Spleen (tissue), 11 donors: Measurements from ENCODE around the gene ADAD2. TPM values are rescaled to one million over a fixed set of nuclear protein-coding genes. Genes with fewer than 3 reads are reported as not detected.

Experiments
- DNase-seq: peaks from one replicate; pipeline ENCODE4 v3.0.0-alpha.2; 2020
- H3K27ac ChIP-seq, 8 donors: fragments of 200-600 bp; sonication (generic) in 7 of 8; 1 replicate in 4 of 8; 2 replicates in 4 of 8; pipeline versions ENCODE4 v1.5.0 to v1.8.0; 2016 to 2021; ENCODE audit warnings: inconsistent platforms in 4 of 8, mild to moderate bottlenecking in 4 of 8, moderate library complexity in 1 of 8
- H3K27me3 ChIP-seq, 7 donors: fragments of 200-600 bp; sonication (generic) in 6 of 7; replicated peaks in 1 of 7; 1 replicate in 4 of 7; 2 replicates in 3 of 7; pipeline versions ENCODE4 v1.5.0 to v1.8.0; 2016 to 2021; ENCODE audit warnings: inconsistent platforms in 3 of 7, mild to moderate bottlenecking in 1 of 7
- H3K36me3 ChIP-seq, 6 donors: fragments of 200-600 bp; sonication (generic) in 5 of 6; 1 replicate in 4 of 6; 2 replicates in 2 of 6; pipeline versions ENCODE4 v1.5.0 to v1.8.0; 2016 to 2021; ENCODE audit warnings: inconsistent platforms in 2 of 6
- H3K4me1 ChIP-seq, 6 donors: fragments of 200-600 bp; sonication (generic) in 5 of 6; 1 replicate in 3 of 6; 2 replicates in 3 of 6; pipeline versions ENCODE4 v1.5.0 to v1.8.0; 2016 to 2021; ENCODE audit warnings: inconsistent platforms in 3 of 6
- H3K4me3 ChIP-seq, 8 donors: fragments of 200-600 bp; sonication (generic) in 7 of 8; 1 replicate in 4 of 8; 2 replicates in 4 of 8; pipeline versions ENCODE4 v1.5.0 to v1.8.0; 2016 to 2021; ENCODE audit warnings: inconsistent platforms in 4 of 8, mild to moderate bottlenecking in 4 of 8, moderate library complexity in 2 of 8
- H3K9me3 ChIP-seq, 8 donors: fragments of 200-600 bp; sonication (generic) in 7 of 8; 1 replicate in 4 of 8; 2 replicates in 4 of 8; pipeline versions ENCODE4 v1.5.0 to v1.8.0; 2016 to 2021; ENCODE audit warnings: inconsistent platforms in 4 of 8
- POLR2A ChIP-seq, 3 donors: fragments of 450-650 bp; IDR thresholded peaks; one replicate each; pipeline ENCODE4 v1.5.1; 2017; ENCODE audit warnings: antibody characterized with exemption in 3 of 3, mild to moderate bottlenecking in 1 of 3
- POLR2AphosphoS5 ChIP-seq, 3 donors: sonication (generic); formaldehyde crosslinking; IDR thresholded peaks; one replicate each; pipeline ENCODE4 v1.5.1; 2017; ENCODE audit warnings: antibody characterized with exemption in 3 of 3
- WGBS, 5 donors: extraction: QIAGEN DNeasy Blood & Tissue Kit in 3 of 5; methylation state at CpG; one replicate each; pipeline versions ENCODE4 v1.1.5 to v1.1.7; 2013 to 2018; 5-methylcytosine and 5-hydroxymethylcytosine counted together
- intact Hi-C: fragments of 100-400 bp; cut with DNase I; formaldehyde crosslinking; loops from one replicate; pipeline ENCODE4 v1.15.0; 2023; ENCODE audit warnings: low total_unique reads
- polyA plus RNA-seq, 3 donors: library from polyadenylated mRNA; stranded (reverse); fragments of 200-250 nt; gene quantifications; one replicate each; pipeline ENCODE4 v1.2.1, GENCODE V29; 2013
- total RNA-seq, 7 donors: library from RNA; depleted of rRNA in 3 of 7; stranded (reverse); fragments of >200 nt in 3 of 7; fragmentation: NEBNext Ultra II Directional in 4 of 7; extraction: Animal tissue kit (Norgen Biotek cat#: 25700) in 4 of 7; gene quantifications; one replicate each; pipeline versions ENCODE4 v1.1.0 to v1.2.1, GENCODE V29; 2016 to 2021
- TF ChIP-seq, protein P1 (sequence below), 11 experiments: fragments of 200-600 bp in 7 of 11; fragments of 450-650 bp in 4 of 11; sonication (generic) in 4 of 11; IDR thresholded peaks in 8 of 11; conservative IDR thresholded peaks in 3 of 11; 1 replicate in 7 of 11; 2 replicates in 4 of 11; pipeline versions ENCODE4 v1.4.0 to v1.8.0; 2016 to 2021; ENCODE audit warnings: antibody characterized with exemption in 11 of 11, inconsistent platforms in 4 of 11, mild to moderate bottlenecking in 1 of 11
- donor health status: healthy with polysubstance abuse.
- donor health status: DM: no; HTN: no; CAD: no; lungs with moderate emphysema.
- donor health status: DM: no; HTN: no; CAD: no.
- donor health status: Bipolar disorder and iron deficiency.
- donor health status: healthy.
- donor health status: DM: no; HTN: no; CAD: no.
- donor health status: DM: yes; HTN: yes; CAD: no.

ADAD2 gene
- total and polyA plus RNA-seq, 10 donors: 2.5 to 86.5 (median 7.0) TPM

DNA sequence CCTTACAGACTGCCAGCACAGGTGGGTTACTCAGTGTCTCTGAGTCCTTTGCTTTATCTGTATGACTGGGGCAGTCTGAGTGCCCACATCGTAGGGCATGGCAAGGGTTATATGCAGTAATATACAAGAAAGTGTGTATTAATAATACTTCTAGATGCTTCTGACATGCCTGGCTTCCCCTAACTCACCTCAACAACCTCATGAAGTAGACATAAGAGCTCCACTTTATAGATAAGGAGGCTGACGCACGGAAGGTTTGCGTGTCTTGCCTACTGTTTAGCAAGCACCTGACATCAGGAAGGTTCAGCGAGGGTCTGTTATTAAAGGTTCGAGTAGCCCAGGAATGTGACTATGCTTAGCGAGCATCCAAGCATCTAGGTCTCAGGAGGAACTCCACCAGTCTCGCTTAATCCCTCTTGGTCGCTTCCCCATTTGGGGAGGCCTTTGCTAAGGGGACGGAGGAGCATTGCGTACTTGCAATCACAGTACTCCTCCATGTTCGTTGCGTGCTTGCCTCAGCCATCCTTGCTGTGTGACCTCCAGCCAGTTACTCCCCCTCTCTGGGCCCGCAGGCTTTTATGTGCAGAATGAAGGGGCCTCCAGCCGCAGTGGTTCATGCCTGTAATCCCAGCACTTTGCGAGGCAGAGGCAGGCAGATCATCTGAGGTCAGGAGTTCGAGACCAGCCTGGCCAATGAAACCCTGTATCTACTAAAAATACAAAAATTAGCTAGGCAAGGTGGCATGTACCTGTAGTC is 47.2 kb downstream of the ADAD2 start:
- no peaks in the 10 kb centered on the region for H3K9me3 ChIP-seq
- no peak overlapping the region for H3K27ac ChIP-seq
- peaks cover 0 to 14% (median 6%) of the 10 kb centered on the region in 6 donors for H3K4me1 ChIP-seq
- WGBS, 5 donors: 84 to 90% (median 87%) methylated on average over 17 of the region's 17 CpGs
- TF ChIP-seq POLR2A (IDR thresholded peaks at IDR 0.05) (no peak), POLR2AphosphoS5 (IDR thresholded peaks at IDR 0.05) (no peak)
- TF ChIP-seq, protein P1, sequence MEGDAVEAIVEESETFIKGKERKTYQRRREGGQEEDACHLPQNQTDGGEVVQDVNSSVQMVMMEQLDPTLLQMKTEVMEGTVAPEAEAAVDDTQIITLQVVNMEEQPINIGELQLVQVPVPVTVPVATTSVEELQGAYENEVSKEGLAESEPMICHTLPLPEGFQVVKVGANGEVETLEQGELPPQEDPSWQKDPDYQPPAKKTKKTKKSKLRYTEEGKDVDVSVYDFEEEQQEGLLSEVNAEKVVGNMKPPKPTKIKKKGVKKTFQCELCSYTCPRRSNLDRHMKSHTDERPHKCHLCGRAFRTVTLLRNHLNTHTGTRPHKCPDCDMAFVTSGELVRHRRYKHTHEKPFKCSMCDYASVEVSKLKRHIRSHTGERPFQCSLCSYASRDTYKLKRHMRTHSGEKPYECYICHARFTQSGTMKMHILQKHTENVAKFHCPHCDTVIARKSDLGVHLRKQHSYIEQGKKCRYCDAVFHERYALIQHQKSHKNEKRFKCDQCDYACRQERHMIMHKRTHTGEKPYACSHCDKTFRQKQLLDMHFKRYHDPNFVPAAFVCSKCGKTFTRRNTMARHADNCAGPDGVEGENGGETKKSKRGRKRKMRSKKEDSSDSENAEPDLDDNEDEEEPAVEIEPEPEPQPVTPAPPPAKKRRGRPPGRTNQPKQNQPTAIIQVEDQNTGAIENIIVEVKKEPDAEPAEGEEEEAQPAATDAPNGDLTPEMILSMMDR (IDR thresholded peaks at IDR 0.05 in 8 of 11, conservative IDR thresholded peaks at IDR 0.05 in 3 of 11): no peak
- no peaks in the 10 kb centered on the region for H3K36me3 ChIP-seq
- DNase-seq: no peak
- H3K27me3 ChIP-seq: peaks cover 0 to 68% (median 0%) of the 10 kb centered on the region in 7 donors
- intact Hi-C loops: no loop called here
- no peak overlapping the region for H3K4me3 ChIP-seq

DNA sequence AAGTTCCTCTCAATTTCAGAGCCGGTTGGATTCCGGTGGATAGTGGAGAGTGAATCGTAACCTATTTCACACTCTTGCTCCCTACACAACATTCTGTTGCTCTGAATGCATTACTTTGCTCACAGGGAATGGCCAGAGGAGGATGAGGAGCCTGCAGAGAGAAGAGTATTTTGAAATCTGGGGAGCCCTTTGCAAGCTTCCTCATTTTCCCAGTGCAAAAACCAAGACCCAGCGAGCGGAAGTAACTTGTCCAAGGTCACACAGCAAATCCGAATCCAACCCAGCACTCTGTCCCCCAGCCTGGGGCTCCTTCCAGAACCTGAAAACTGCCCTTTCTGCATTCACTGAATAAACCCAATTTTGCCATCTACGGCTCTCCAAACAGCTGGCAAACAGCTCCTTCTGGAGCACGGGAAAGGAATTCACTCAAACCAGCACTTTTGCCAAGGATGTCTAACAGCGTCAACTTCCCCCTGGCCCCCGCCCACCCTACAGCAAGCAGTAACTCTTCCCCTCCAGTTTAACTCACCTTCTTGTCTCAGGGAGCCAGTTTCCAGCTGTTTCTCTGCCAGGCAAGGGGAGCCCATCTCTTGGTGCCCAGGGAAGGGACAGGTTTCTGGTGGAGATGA is 48.3 kb downstream of the ADAD2 start:
- Histone ChIP-seq H3K36me3 (no peaks in the 10 kb centered on the region), H3K4me3 (no peak overlapping the region), H3K27me3 (peaks cover 0 to 62% (median 0%) of the 10 kb centered on the region in 7 donors), H3K9me3 (no peaks in the 10 kb centered on the region), H3K4me1 (peaks cover 0 to 14% (median 6%) of the 10 kb centered on the region in 6 donors), H3K27ac (no peak overlapping the region)
- no peak for DNase-seq
- 30 to 39% (median 34%) methylated on average over 10 of the region's 10 CpGs for WGBS, 5 donors
- TF ChIP-seq, protein P1 (IDR thresholded peaks at IDR 0.05 in 8 of 11, conservative IDR thresholded peaks at IDR 0.05 in 3 of 11): no peak
- TF ChIP-seq POLR2AphosphoS5 (IDR thresholded peaks at IDR 0.05): no peak
- TF ChIP-seq POLR2A (IDR thresholded peaks at IDR 0.05): no peak
- intact Hi-C loops: no loop called here

DNA sequence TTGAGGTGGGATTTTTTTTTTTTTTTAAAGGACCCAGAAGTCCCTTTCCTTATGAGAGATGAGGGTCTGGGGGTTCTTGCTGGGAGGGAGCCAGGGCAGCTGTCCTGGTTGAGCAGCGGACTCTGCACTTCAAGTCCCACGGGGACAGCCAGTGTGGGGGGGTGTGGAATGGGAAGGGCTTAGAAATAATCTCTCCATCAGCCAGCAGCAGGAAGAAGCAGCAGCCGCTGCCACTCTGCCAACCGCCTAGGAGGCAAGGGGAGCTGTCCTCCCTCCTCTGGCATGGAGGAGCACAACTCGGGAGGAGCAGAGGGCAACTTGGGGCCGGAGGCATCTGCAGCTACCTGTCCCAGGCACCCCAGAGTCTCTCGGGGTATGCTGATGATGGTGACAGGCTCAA is 49.0 kb downstream of the ADAD2 start, which contains the start of gene KCNG4:
TSS of gene KCNG4 (minus strand) at position 104 of the 400 bp plus-strand sequence. CDS start 2,527 bp downstream, outside the sequence.
- H3K4me1 ChIP-seq: peaks cover 0 to 14% (median 6%) of the 10 kb centered on the region in 6 donors
- no peak within 1 kb of the TSS for H3K27ac ChIP-seq
- H3K4me3 ChIP-seq: no peak within 1 kb of the TSS
- WGBS, 5 donors: 26 to 45% (median 33%) methylated on average over 7 of the region's 7 CpGs
- peaks cover 0 to 62% (median 0%) of the 10 kb centered on the region in 7 donors for H3K27me3 ChIP-seq
- peaks cover 0 to 6% (median 1%) of the 10 kb centered on the region in 8 donors for H3K9me3 ChIP-seq
- no peak for TF ChIP-seq POLR2A (IDR thresholded peaks at IDR 0.05)
- H3K36me3 ChIP-seq: no peaks in the 10 kb centered on the region
- intact Hi-C loops: no loop called here
- DNase-seq: no peak

DNA sequence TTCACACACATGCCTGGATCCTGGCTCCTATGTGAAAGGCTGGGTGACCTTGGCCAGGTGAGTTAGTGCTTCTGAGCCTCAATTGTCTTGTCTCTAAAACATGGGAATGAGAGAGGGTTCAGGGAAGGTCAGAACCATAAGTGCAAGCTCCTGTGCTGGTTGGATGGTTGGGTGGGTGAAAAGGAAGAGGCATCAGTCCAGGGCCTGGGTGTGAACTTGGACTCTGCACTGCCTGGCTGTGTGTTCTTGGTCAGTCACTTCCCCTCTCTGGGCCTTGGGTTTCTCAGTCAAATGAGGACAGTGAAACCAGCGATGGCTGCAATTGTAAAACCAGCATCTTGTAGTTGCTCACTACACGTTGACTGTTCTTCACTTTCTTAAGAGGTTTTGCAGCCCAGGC is 49.5 kb downstream of the ADAD2 start:
- Histone ChIP-seq H3K27ac (no peak overlapping the region), H3K27me3 (peaks cover 0 to 62% (median 0%) of the 10 kb centered on the region in 7 donors), H3K36me3 (no peaks in the 10 kb centered on the region), H3K9me3 (peaks cover 0 to 8% (median 2%) of the 10 kb centered on the region in 8 donors), H3K4me3 (no peak overlapping the region), H3K4me1 (peaks cover 0 to 14% (median 6%) of the 10 kb centered on the region in 6 donors)
- 82 to 92% (median 83%) methylated on average over 2 of the region's 2 CpGs for WGBS, 5 donors
- TF ChIP-seq POLR2A (IDR thresholded peaks at IDR 0.05): no peak
- TF ChIP-seq, protein P1 (IDR thresholded peaks at IDR 0.05 in 8 of 11, conservative IDR thresholded peaks at IDR 0.05 in 3 of 11): no peak
- TF ChIP-seq POLR2AphosphoS5 (IDR thresholded peaks at IDR 0.05): no peak
- no peak for DNase-seq
- intact Hi-C loops: no loop called here
